HUES64 (cell line): ENCODE measurements around the gene PLCL1. TPM values are rescaled to one million over a fixed set of nuclear protein-coding genes. Genes with fewer than 3 reads are reported as not detected.
A peak's percentile ranks its signal among the peaks of the same experiment; 100 is the strongest.

Experiments used
- H3K27ac ChIP-seq: 2 replicates; pipeline ENCODE4 v1.7.0; 2013; ENCODE audit warnings: low read depth, low read length, inconsistent platforms
- H3K27me3 ChIP-seq: 2 replicates; pipeline ENCODE4 v1.6.1; 2013; ENCODE audit warnings: mild to moderate bottlenecking, low read length; ENCODE audit not compliant: insufficient read depth
- H3K36me3 ChIP-seq: 2 replicates; pipeline ENCODE4 v1.6.1; 2013; ENCODE audit warnings: mild to moderate bottlenecking, low read length; ENCODE audit not compliant: insufficient read depth
- H3K4me1 ChIP-seq: 2 replicates; pipeline ENCODE4 v1.6.1; 2013; ENCODE audit warnings: mild to moderate bottlenecking, low read length, moderate library complexity; ENCODE audit not compliant: insufficient read depth
- H3K4me3 ChIP-seq: 2 replicates; pipeline ENCODE4 v1.5.1; 2013; ENCODE audit warnings: mild to moderate bottlenecking, low read length, moderate library complexity
- H3K9ac ChIP-seq: 2 replicates; pipeline ENCODE4 v1.6.1; 2013; ENCODE audit warnings: mild to moderate bottlenecking, low read depth, low read length
- H3K9me3 ChIP-seq: 2 replicates; pipeline ENCODE4 v1.6.1; 2013; ENCODE audit warnings: low read depth, low read length; ENCODE audit not compliant: insufficient read depth
- WGBS: fragments of 150-250, 120-280 bp; methylation state at CpG from one replicate; pipeline ENCODE4 v1.1.7; 2013; ENCODE audit warnings: missing lambda C conversion rate; 5-methylcytosine and 5-hydroxymethylcytosine counted together
- polyA plus RNA-seq, 2 experiments: library from polyadenylated mRNA; stranded (reverse); fragments of 50-300 nt; gene quantifications; one replicate each; pipeline ENCODE4 v1.2.3, GENCODE V29; 2013

The PLCL1 gene
- polyA plus RNA-seq (2013, experiment 1 of 2) = 0.05 TPM
- 0.13 TPM for polyA plus RNA-seq (2013, experiment 2 of 2)

DNA sequence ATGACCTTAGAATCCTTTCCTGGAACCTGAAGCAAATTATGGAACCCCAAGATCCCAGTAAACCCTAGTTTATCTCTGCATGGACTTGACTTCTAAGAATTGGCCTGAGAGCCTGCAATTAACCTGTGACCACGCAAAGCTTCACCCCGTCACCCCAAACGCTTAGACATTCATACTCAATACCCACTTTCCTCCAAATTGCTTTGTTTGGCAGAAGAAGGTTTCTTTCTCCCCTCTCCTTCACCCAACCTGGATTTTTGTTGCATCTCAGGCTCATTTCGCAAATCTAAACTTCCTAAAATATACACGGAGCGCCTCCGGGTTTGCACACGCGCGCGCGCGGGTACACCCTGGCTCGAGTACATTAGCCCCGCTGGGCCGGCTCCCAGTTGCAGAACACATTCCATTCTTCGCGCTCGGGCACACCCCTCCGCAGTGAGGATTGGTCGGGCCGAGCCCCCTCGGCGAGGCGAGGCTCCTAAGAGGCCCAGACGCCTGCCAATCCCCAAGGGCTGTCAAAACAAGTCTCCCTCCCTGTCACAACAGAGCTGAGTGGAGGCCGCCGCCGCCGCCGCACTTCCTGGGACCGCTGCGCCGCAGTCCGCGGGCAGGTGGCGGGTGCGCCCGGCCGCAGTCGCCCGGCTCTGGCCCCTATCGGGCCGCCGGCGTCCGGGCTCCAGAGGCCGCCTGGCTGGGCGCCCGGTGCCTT lies at the start of gene PLCL1:
Gene PLCL1, plus strand, starts transcription at position 545 of the 709 bp plus-strand sequence.
- WGBS = 1% methylated on average over 50 of the region's 50 CpGs
- H3K4me3 ChIP-seq = peak within 1 kb of the TSS; percentile 67
- no peak within 1 kb of the TSS for H3K27ac ChIP-seq
- H3K27me3 ChIP-seq = peaks cover 62% of the 10 kb centered on the region
- H3K9ac ChIP-seq = no peak within 1 kb of the TSS
- peaks cover 4% of the 10 kb centered on the region; the same call in 1 of the 2 replicates for H3K4me1 ChIP-seq
- no peaks in the 10 kb centered on the region for H3K9me3 ChIP-seq
- no peaks in the 10 kb centered on the region for H3K36me3 ChIP-seq

GRCh38 chr2:197759013-197759412 lies 45.4 kb upstream of the PLCL1 start:
- Histone ChIP-seq H3K9ac (no peak overlapping the region), H3K27me3 (no peaks in the 10 kb centered on the region), H3K9me3 (peaks cover 13% of the 10 kb centered on the region; the same call in 1 of the 2 replicates), H3K27ac (no peak overlapping the region), H3K4me3 (no peak overlapping the region), H3K4me1 (no peaks in the 10 kb centered on the region), H3K36me3 (no peaks in the 10 kb centered on the region)
- WGBS = 86% methylated on average over 4 of the region's 4 CpGs

DNA sequence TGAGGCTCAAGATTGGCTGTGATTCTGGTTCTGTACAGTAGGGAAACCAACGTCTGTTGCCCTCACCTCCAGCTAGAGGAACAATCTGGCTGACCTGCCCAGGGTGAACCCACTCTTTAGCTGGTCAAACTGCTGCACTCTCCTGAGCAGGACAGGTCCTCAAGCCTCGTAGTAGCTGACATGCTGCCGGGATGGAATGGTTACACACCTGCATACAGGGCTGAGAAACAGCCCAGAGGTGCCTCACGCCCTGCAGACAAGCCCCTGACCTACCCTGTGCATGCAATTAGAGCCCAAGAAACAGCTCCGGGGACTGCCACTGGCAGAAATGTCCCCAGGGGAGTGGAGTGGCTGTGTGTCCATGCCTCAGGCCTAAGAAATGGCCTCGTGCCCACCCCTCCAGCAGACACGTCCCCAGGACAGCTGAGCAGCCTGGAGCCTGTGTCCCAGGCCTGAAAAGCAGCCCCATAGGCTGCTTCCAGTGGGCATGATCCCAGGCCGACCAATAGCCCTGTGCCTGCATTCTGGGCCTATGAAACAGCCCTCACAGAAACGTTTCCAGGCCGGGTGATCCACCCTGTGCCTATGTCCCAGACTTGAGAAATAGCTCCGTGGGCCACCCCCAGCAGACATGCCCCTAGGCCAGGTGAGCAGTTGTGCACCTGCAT lies 44.6 kb upstream of the PLCL1 start:
- WGBS = 90% methylated on average over 11 of the region's 11 CpGs
- Histone ChIP-seq H3K9me3 (peaks cover 13% of the 10 kb centered on the region; the same call in 1 of the 2 replicates), H3K4me1 (no peaks in the 10 kb centered on the region), H3K27ac (no peak overlapping the region), H3K27me3 (no peaks in the 10 kb centered on the region), H3K4me3 (no peak overlapping the region), H3K9ac (no peak overlapping the region), H3K36me3 (no peaks in the 10 kb centered on the region)

DNA sequence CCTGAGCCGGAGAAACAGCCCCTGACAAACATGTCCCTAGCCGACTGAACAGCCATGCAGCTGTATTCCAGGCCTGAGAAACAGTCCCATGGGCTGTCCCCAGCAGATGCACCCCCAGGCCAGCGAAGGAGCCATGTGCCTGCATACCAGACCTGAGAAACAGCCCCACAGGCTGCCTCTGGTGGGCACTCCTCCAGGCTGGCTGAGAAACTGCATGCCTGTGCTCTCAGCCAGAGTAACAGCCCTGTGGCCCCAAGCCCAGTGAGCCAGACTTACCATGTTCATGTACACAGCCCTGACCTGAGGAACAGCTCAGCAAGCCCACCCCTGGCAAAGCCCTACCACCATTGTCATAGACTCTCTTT lies 44.1 kb upstream of the PLCL1 start:
- H3K9me3 ChIP-seq = peaks cover 13% of the 10 kb centered on the region; the same call in 1 of the 2 replicates
- no peaks in the 10 kb centered on the region for H3K4me1 ChIP-seq
- H3K27ac ChIP-seq = no peak overlapping the region
- H3K27me3 ChIP-seq = no peaks in the 10 kb centered on the region
- H3K36me3 ChIP-seq = no peaks in the 10 kb centered on the region
- 92% methylated on average over 3 of the region's 3 CpGs for WGBS
- H3K9ac ChIP-seq = no peak overlapping the region
- H3K4me3 ChIP-seq = no peak overlapping the region

GRCh38 chr2:197777823-197778407 lies 26.5 kb upstream of the PLCL1 start:
- Histone ChIP-seq H3K36me3 (no peaks in the 10 kb centered on the region), H3K9me3 (no peaks in the 10 kb centered on the region), H3K4me3 (no peak overlapping the region), H3K4me1 (no peaks in the 10 kb centered on the region), H3K27ac (no peak overlapping the region), H3K27me3 (no peaks in the 10 kb centered on the region), H3K9ac (no peak overlapping the region)
- 75% methylated on average over 2 of the region's 4 CpGs for WGBS

- Histone ChIP-seq H3K4me1 (no peaks in the 10 kb centered on the region), H3K27ac (no peak overlapping the region), H3K9ac (no peak overlapping the region), H3K9me3 (no peaks in the 10 kb centered on the region), H3K27me3 (no peaks in the 10 kb centered on the region), H3K36me3 (no peaks in the 10 kb centered on the region), H3K4me3 (no peak overlapping the region)
Observed at GRCh38 chr2:197779261-197779660, 25.1 kb upstream of the PLCL1 start.

GRCh38 chr2:197782126-197782525 lies 22.3 kb upstream of the PLCL1 start:
- Histone ChIP-seq H3K9ac (no peak overlapping the region), H3K4me1 (no peaks in the 10 kb centered on the region), H3K27me3 (peaks cover 19% of the 10 kb centered on the region), H3K36me3 (no peaks in the 10 kb centered on the region), H3K27ac (no peak overlapping the region), H3K9me3 (no peaks in the 10 kb centered on the region), H3K4me3 (no peak overlapping the region)
- 85% methylated on average over 1 of the region's 1 CpG for WGBS

DNA sequence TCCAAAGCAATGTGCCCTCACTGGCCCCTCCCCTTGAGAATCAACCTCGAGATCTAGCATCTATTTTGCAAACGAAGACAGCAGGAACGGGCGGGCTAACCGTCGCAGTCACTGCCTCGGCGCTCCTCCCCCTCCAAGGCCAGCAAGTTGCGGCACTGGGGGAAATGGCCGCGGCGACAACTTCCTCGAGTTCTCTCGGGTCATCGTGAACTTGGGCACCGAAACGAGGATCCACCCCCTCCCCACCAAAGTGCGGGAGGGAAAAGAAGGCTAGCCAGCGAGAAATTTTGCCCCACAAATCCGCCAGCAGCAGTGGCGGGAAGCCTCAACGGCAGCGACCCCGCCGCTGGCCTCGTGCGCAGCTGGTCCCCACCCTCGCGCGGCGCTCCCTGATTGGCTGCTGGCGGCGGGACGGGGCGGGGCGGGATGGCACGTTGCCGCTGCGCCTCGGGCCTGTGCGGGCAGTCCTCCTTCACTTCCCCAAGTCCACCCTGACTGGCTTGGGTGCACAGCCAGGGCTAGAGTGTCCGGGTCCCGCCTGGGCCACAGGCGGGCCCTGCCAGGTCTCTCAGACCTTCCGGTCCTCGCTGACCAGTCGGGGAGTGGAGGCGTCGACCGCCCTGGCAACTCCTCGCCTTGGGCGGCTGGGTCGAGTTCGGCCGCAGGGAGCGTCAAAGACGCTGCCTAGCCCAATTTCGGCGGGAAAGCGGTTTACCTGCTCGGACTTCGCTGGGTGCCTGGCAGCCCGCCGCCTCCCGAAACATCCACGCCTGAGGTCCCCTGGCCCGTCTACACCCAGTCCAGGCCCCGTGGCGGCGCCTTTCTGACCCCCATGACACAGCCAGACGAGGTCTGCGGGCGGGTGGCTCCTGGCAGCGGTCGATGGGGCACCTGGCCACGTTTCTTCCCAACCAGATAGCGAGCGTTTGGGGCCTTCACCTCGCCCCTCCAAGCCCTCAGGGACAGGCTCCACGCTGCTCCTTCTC lies 19.1 kb upstream of the PLCL1 start, which contains the start of gene BOLL:
Gene BOLL, minus strand, starts transcription at position 364 of the 986 bp plus-strand sequence. CDS start 3,469 bp downstream, outside the sequence.
- Histone ChIP-seq H3K9ac (no peak within 1 kb of the TSS), H3K36me3 (no peaks in the 10 kb centered on the region), H3K9me3 (no peaks in the 10 kb centered on the region), H3K27me3 (peaks cover 31% of the 10 kb centered on the region), H3K4me1 (no peaks in the 10 kb centered on the region), H3K4me3 (peak within 1 kb of the TSS; percentile 57), H3K27ac (no peak within 1 kb of the TSS)
- WGBS = 93% methylated on average over 80 of the region's 80 CpGs

GRCh38 chr2:197786010-197786877 lies 18.1 kb upstream of the PLCL1 start:
- Histone ChIP-seq H3K27me3 (peaks cover 36% of the 10 kb centered on the region), H3K4me3 (peak overlapping the region; percentile 57), H3K36me3 (no peaks in the 10 kb centered on the region), H3K27ac (no peak overlapping the region), H3K4me1 (no peaks in the 10 kb centered on the region), H3K9ac (no peak overlapping the region), H3K9me3 (no peaks in the 10 kb centered on the region)
- WGBS = 61% methylated on average over 79 of the region's 79 CpGs

GRCh38 chr2:197793456-197793855 lies 10.9 kb upstream of the PLCL1 start:
- H3K36me3 ChIP-seq = no peaks in the 10 kb centered on the region
- no peaks in the 10 kb centered on the region for H3K9me3 ChIP-seq
- no peaks in the 10 kb centered on the region for H3K4me1 ChIP-seq
- H3K27ac ChIP-seq = no peak overlapping the region
- no peak overlapping the region for H3K9ac ChIP-seq
- no CpG with 5 or more reads among the region's 1 CpG for WGBS
- H3K27me3 ChIP-seq = peaks cover 6% of the 10 kb centered on the region; the same call in 1 of the 2 replicates
- H3K4me3 ChIP-seq = no peak overlapping the region
